ENCODE measurements around the gene GRIN2A.

GRCh38 chr16:10037751-10038150 is 144.5 kb downstream of the GRIN2A start:
- TF ChIP-seq CTCF (IDR thresholded peaks at IDR 0.05) (no peak), ZFX (IDR thresholded peaks at IDR 0.05; ENCODE audit: borderline replicate concordance) (no peak)
